Activated CD8-positive, alpha-beta memory T cell treated with anti-CD3 and anti-CD28 coated beads for 1 hour (primary cell): ENCODE data around the gene TNRC6C.
"Not testable (repeated sequence)": the region's sequence is repeated elsewhere in the genome, so short reads cannot be mapped to it uniquely, and the experiment has no call there.

ENCODE experiments used
- DNase-seq, 2 donors: peaks; one replicate each; pipeline ENCODE4 v3.0.0-alpha.2; 2020; ENCODE audit warnings: low read depth in 1 of 2; ENCODE audit errors: extremely low read depth in 1 of 2

The TNRC6C gene

GRCh38 chr17:78108726-78109488 lies 150.4 kb downstream of the TNRC6C start:
- no peak for DNase-seq

- DNase-seq: no peak
These were observed 150.9 kb downstream of the TNRC6C start for GRCh38 chr17:78109489-78109761.

GRCh38 chr17:78110363-78111015 lies 152.0 kb downstream of the TNRC6C start:
- DNase-seq: no peak

GRCh38 chr17:78111016-78111726 lies 152.7 kb downstream of the TNRC6C start:
- DNase-seq: no peak

DNA sequence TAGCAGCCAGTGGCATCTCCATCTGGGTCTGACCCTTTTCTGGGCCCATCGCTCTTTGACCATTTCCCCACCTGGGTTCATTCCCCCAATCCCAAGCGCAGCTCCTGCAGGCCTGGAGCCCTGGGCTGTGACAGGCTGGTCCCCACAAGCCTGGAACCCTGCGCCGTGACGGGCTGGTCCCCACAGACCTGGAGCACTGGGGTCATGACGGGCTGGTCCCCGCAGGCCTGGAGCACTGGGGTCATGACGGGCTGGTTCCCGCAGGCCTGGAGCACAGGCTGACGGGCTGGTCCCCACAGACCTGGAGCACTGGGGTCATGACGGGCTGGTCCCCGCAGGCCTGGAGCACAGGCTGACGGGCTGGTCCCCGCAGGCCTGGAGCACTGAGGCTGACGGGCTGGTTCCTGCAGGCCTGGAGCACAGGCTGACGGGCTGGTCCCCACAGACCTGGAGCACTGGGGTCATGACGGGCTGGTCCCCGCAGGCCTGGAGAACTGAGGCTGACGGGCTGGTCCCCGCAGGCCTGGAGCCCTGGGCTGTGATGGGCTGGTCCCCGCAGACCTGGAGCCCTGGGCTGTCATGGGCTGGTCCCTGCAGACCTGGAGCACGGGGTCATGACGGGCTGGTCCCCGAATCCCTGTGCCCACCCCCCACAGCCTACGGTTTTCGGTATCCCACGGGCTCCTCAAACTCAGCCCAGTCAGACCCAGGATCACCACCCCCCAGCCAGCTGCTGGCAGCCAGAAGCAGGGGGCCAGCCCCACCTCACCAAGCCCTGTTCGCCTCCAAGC lies 153.4 kb downstream of the TNRC6C start:
- DNase-seq: no peak

DNA sequence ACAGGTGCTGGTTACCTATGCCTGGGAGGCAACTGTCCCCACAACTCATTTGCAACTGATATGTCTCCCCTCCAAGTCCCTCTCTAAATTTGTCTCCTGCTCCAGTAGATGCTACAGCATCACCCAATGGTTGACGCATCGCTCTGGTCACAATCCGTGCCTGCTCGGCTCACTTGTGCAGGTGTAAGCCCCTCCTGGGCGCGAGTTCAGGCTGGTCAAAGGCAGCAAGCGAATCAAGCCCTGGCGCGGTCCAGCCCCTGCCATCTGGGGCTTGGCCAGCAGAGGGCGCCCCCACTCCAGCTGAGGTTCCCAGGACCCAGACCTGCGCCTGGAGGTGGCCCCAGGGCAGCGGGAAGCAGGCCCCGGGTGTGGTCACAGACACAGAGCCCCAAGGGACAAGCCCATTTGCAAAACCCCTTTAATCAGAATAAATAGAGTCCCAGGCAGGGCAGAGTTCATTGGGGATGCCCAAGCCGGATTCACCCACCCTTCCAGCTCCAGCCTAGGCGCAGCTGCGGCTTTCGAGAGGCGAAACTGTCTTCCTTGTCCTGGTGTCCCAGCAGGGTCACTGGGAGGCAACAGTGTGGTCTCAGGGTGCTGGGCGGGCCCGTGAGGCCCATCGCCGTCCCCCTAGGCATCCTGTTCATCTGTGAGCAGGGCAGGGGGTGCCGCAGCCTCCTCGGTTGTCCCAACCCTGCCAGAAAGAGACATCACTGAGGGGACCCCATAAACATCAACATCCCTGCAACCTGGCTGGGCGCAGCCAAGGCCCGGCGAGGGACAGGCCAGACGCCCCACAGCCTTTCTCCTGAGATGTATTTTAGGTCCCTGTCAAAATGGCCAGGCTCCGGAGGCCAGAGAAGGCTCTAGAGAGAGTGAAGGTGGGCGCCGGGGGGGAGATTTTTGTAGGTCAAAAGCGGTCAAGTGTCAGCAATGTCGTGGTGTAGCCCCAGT lies 154.3 kb downstream of the TNRC6C start:
- peak in 1 of 2 donors; percentile 71 for DNase-seq

DNA sequence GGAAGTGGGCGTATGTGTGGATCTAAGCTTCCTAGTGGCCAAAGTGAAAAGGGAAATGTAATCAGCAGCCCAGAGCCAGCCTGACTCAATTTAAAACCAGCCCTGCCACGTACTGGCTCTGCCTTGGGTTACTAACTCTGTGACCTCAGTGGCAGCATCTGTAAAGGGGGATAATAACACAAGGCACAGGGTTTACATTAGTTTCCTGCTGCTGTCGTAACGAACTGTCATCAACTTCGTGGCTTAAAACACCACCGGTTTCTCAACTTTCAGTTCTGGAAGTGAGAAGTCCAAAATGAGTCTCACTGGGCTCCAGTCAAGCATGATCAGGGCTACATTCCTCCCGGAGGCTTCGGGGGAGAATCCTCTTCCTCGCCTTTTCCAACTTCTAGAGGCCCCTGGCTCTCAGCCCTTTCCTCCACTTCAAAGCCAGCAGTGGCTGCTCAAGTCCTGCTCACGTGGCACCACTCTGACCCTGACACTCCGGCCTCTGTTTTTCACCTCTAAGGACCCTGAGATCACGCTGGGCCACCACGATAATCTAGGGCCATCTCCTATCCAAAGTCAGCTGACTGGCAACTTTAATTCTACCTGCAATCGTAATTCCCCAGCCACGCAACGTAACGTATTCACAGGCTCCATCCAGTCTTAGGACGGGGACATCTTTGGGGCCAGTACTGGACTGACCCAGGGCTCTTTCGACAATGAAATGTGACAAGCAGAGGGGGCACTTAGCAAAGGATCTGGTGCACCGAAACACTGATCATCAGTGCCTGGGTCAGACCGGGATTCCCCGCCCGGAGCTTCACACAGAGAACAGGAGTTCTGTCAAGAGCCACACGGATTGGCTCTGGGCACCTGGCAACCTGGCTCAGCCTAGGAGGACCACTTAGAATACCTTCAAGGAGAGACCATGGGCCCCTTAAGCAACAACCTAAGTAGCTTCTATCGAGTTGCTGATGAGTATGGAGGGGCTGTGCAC lies 155.6 kb downstream of the TNRC6C start:
- DNase-seq: no peak

DNA sequence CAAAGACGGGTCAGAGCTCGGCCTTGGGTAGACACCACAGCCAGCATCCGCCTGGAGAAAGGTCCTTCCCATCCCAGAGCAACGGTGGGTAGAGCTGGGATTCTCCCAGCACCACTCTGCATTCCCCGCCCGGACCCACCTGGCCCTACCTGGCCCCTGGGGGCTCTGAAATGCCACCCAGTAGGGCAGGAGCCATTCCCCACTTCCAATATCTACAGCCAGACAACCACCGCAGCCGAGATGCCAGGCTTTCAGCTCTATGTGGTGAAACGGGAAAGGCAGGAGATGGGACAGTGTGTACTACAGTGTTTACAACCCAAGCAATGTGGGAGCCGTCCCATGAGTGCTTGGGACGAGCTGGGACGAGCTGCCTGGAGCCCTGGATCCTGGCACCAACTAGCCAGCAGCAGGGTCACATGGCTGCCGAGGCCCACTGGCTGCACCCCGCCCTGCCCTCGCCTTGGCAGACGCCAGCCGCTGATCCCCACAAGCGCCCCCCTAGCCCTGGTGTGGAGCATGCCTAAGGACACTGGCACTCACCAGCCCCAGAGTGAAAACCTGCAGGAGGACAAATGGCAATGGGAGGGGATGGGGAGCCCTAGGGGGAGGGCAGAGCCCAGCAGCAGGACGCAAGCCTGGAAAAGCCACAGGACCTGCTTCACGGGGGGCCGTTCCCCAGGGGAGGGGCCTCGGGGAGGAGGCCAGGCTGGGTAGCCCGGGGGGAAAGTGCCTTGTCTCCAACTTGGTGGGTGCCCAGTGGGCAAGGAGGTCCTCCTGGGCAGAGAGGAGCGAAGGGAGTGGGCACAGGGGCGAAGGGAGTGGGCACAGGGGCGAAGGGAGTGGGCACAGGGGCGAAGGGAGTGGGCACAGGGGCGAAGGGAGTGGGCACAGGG lies 156.6 kb downstream of the TNRC6C start:
- DNase-seq: no peak

- not testable (repeated sequence) for DNase-seq
These were observed 157.3 kb downstream of the TNRC6C start for GRCh38 chr17:78115803-78116202.

DNA sequence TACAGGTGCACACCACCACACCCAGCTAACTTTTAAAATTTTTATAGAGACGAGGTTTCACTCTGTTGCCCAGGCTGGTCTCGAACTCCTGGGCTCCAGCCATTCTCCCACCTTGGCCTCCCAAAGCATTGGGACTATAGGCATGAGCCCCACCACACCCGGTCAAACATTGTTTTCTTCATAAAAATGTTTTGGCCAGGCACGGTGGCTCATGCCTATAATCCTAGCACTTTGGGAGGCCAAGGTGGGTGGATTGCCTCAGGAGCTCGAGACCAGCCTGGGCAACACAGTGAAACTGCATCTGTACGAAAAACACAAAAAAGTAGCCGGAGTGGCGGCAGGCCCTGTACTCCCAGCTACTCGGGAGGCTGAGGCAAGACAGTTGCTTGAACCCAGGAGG lies 157.9 kb downstream of the TNRC6C start:
- DNase-seq: no peak

GRCh38 chr17:78117027-78117981 lies 158.8 kb downstream of the TNRC6C start:
- no peak for DNase-seq

DNA sequence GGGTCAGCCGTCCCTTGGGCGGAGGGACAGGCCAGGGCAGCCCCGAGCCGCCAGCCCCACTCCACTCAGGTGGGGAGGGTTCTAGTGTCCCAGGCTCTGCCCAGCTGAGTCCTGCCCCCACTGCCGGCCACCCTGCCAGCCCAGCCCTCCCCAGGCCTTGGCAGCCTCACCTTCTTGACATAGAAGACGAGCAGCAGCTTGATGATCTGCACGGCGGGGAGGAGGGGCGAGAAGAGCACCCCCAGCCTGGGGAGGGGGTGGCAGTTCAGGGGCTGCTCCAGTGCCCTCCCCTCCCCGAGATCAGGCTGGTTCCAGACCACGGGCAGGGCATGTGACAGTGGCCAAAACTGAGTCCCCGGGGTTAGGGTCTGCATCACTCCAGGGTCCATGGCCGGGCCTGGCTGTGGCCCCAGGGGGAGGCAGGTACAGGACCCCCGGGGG lies 160.3 kb downstream of the TNRC6C start:
- no peak for DNase-seq

GRCh38 chr17:78120537-78120936 lies 162.0 kb downstream of the TNRC6C start:
- no peak for DNase-seq

DNA sequence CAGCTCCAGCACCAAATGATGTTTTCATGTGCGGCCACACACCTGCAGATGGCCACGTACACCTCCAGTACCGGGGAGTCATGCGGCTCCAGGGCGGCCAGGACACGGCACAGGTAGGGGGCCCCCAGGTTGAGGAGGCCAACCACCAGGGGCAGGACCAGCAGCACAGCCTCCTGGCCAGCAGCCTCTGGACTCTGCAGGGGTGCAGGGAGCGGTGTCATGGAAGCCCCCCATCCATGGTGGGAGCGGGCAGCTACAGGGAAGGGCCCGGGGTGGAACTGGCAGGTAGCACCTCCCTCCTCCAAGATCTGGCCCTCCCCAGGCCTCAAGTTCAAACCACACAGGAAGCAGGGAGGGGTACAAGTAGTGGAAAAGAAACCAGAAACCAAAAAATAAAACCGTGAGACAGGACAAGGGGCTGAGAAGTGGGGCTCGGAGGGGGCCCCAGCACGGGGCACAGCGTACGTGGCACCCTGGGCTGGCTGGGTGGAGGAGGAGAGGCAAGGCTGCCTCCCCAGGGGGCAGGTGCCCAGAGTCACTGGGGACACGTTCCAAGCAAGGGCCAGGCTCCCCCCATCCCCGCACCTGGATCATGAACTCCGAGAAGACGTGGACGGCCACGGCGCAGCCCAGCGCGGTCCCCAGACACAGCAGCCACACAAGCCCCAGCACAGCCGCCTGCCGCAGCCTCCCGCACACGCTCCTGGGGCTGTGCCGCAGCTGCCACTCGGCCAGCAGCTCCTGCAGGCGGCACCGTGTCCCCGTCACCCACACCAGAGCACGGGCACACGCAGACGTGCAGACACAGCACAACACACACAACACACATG lies 162.7 kb downstream of the TNRC6C start:
- no peak for DNase-seq

GRCh38 chr17:78121801-78122215 lies 163.3 kb downstream of the TNRC6C start:
- DNase-seq: no peak
